ENCODE results near the gene CABP1. TPM values are rescaled to one million over a fixed set of nuclear protein-coding genes. Genes with fewer than 3 reads are reported as not detected.

Gene CABP1
- total and polyA plus RNA-seq, 9 of the 15 experiments (the other 6 are each of a cell fraction or from before 2014, with no cell fraction given), result not detected

DNA sequence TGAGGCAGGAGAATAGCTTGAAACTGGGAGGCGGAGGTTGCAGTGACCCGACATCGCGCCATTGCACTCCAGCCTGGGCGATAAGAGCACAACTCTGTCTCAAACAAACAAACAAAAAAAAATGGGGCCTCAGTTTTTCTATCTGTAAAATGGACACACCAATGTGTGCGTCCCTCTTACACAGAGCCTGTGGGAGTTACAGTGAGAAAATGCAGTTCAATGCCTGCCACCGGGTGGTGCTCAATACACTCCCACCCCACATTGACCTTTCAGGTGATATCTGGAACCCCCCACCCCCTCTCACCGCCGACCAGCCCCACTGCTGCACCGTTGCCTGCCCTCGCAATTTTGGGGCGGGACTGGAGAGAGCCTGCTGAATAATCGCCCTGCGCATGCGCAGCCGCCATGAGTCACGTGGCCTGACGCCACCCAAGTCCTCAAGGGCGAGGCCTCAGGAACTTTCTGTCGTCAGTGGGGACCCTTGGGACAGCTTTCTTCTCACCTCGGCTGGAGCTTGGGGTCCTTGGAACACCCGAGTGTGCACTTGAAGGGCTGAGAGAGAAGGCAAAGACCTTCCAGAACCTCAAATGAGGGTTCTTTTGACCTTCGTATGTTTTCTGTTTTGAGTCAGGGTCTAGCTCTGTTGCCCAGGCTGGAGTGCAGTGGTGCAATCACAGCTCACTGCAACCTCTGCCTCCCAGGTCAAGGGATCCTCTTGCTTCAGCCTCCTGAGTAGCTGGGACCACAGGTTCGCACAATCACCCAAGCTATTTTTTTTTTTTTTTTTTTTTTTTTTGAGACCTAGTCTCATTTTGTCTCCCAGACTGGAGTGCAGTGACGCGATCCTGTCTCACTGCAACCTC, 14.6 kb upstream of the CABP1 start (continued):
- TF ChIP-seq, protein P1, sequence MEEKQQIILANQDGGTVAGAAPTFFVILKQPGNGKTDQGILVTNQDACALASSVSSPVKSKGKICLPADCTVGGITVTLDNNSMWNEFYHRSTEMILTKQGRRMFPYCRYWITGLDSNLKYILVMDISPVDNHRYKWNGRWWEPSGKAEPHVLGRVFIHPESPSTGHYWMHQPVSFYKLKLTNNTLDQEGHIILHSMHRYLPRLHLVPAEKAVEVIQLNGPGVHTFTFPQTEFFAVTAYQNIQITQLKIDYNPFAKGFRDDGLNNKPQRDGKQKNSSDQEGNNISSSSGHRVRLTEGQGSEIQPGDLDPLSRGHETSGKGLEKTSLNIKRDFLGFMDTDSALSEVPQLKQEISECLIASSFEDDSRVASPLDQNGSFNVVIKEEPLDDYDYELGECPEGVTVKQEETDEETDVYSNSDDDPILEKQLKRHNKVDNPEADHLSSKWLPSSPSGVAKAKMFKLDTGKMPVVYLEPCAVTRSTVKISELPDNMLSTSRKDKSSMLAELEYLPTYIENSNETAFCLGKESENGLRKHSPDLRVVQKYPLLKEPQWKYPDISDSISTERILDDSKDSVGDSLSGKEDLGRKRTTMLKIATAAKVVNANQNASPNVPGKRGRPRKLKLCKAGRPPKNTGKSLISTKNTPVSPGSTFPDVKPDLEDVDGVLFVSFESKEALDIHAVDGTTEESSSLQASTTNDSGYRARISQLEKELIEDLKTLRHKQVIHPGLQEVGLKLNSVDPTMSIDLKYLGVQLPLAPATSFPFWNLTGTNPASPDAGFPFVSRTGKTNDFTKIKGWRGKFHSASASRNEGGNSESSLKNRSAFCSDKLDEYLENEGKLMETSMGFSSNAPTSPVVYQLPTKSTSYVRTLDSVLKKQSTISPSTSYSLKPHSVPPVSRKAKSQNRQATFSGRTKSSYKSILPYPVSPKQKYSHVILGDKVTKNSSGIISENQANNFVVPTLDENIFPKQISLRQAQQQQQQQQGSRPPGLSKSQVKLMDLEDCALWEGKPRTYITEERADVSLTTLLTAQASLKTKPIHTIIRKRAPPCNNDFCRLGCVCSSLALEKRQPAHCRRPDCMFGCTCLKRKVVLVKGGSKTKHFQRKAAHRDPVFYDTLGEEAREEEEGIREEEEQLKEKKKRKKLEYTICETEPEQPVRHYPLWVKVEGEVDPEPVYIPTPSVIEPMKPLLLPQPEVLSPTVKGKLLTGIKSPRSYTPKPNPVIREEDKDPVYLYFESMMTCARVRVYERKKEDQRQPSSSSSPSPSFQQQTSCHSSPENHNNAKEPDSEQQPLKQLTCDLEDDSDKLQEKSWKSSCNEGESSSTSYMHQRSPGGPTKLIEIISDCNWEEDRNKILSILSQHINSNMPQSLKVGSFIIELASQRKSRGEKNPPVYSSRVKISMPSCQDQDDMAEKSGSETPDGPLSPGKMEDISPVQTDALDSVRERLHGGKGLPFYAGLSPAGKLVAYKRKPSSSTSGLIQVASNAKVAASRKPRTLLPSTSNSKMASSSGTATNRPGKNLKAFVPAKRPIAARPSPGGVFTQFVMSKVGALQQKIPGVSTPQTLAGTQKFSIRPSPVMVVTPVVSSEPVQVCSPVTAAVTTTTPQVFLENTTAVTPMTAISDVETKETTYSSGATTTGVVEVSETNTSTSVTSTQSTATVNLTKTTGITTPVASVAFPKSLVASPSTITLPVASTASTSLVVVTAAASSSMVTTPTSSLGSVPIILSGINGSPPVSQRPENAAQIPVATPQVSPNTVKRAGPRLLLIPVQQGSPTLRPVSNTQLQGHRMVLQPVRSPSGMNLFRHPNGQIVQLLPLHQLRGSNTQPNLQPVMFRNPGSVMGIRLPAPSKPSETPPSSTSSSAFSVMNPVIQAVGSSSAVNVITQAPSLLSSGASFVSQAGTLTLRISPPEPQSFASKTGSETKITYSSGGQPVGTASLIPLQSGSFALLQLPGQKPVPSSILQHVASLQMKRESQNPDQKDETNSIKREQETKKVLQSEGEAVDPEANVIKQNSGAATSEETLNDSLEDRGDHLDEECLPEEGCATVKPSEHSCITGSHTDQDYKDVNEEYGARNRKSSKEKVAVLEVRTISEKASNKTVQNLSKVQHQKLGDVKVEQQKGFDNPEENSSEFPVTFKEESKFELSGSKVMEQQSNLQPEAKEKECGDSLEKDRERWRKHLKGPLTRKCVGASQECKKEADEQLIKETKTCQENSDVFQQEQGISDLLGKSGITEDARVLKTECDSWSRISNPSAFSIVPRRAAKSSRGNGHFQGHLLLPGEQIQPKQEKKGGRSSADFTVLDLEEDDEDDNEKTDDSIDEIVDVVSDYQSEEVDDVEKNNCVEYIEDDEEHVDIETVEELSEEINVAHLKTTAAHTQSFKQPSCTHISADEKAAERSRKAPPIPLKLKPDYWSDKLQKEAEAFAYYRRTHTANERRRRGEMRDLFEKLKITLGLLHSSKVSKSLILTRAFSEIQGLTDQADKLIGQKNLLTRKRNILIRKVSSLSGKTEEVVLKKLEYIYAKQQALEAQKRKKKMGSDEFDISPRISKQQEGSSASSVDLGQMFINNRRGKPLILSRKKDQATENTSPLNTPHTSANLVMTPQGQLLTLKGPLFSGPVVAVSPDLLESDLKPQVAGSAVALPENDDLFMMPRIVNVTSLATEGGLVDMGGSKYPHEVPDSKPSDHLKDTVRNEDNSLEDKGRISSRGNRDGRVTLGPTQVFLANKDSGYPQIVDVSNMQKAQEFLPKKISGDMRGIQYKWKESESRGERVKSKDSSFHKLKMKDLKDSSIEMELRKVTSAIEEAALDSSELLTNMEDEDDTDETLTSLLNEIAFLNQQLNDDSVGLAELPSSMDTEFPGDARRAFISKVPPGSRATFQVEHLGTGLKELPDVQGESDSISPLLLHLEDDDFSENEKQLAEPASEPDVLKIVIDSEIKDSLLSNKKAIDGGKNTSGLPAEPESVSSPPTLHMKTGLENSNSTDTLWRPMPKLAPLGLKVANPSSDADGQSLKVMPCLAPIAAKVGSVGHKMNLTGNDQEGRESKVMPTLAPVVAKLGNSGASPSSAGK (IDR thresholded peaks at IDR 0.05), result peak; percentile 94
- TF ChIP-seq PTRF (tag; IDR thresholded peaks at IDR 0.05) (no peak), FOSL1 (tag; conservative IDR thresholded peaks at IDR 0.05) (0 out of 2 replicates have a peak, but pooled peaks have one; percentile 17), SUPT5H (IDR thresholded peaks at IDR 0.05) (peak; percentile 49; the same call in 1 of the 2 replicates), ZNF175 (CRISPR knock-in tag; IDR thresholded peaks at IDR 0.05; ENCODE audit: low read depth) (0 out of 2 replicates have a peak, but pooled peaks have one; percentile 29), NRF1 (conservative IDR thresholded peaks at IDR 0.05 in 1 of 2, IDR thresholded peaks at IDR 0.05 in 1 of 2) (peak; percentile 98), KLF16 (IDR thresholded peaks at IDR 0.05) (no peak), RBM25 (IDR thresholded peaks at IDR 0.05; ENCODE audit: low read depth, low read length, severe bottlenecking) (peak; percentile 86), JUND (IDR thresholded peaks at IDR 0.05; ENCODE audit: borderline replicate concordance, low read depth, low read length) (peak; percentile 2; the same call in 1 of the 2 replicates), JUND (tag; IDR thresholded peaks at IDR 0.05; ENCODE audit: borderline replicate concordance, low read depth, low read length) (no peak), HDAC2 (IDR thresholded peaks at IDR 0.05) (peak; percentile 96), HDAC8 (tag; IDR thresholded peaks at IDR 0.05) (peak; percentile 16; the same call in 1 of the 2 replicates)
- TF ChIP-seq, protein P2, sequence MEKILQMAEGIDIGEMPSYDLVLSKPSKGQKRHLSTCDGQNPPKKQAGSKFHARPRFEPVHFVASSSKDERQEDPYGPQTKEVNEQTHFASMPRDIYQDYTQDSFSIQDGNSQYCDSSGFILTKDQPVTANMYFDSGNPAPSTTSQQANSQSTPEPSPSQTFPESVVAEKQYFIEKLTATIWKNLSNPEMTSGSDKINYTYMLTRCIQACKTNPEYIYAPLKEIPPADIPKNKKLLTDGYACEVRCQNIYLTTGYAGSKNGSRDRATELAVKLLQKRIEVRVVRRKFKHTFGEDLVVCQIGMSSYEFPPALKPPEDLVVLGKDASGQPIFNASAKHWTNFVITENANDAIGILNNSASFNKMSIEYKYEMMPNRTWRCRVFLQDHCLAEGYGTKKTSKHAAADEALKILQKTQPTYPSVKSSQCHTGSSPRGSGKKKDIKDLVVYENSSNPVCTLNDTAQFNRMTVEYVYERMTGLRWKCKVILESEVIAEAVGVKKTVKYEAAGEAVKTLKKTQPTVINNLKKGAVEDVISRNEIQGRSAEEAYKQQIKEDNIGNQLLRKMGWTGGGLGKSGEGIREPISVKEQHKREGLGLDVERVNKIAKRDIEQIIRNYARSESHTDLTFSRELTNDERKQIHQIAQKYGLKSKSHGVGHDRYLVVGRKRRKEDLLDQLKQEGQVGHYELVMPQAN (IDR thresholded peaks at IDR 0.05; ENCODE audit: borderline replicate concordance), result 0 out of 2 replicates have a peak, but pooled peaks have one; percentile 36
